NCI-H2171 treated with DMSO at 0.1 percent for 48 hours (cell line): ENCODE results near the gene PXYLP1.

Source experiments
- DNase-seq: peaks from one replicate; lab custom pipeline; 2025; lab: John Stamatoyannopoulos, UW

PXYLP1 gene

DNA sequence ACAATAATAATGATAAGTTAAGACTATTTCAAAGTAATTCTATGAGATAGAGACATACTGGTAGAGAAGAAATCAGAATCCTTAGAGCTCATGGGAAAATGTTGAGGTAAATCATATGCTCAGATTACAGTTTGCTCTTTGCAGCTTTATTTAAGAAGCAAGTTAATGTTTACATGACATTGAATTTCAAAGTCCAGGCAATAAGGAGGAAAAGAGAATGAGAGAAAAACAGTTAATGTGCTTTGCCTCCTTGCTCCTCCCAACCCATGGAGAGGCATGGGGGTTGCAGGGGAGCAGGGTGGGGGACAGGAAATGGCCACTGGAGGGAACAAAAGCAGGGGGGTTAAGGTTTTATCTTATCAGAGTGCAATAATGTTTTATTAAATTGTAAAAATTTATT lies 94.5 kb downstream of the PXYLP1 start:
- no peak for DNase-seq

- DNase-seq = no peak
Observed at GRCh38 chr3:141326626-141327025, 95.0 kb downstream of the PXYLP1 start.

- no peak for DNase-seq
Observed at GRCh38 chr3:141328286-141329166, 96.9 kb downstream of the PXYLP1 start.

DNA sequence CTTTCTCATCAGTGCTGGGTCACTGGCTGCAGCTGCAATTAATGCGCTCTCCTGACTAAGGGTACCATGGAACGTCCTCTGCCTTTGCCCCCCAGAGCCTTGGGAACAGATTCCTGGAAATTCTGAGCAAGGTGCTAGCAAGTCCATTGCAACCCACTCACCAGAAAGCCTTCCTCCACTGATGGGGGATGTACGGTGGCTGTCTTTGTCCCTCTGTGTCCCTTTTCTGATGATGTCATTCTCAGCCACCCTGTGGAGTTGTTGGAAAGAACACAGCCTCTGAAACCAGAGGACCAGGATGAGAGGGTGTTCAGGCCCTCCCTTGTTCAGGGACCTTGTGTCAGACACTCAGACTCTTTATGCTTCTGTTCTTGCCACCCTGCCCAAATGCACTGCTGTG lies 98.6 kb downstream of the PXYLP1 start:
- no peak for DNase-seq

DNA sequence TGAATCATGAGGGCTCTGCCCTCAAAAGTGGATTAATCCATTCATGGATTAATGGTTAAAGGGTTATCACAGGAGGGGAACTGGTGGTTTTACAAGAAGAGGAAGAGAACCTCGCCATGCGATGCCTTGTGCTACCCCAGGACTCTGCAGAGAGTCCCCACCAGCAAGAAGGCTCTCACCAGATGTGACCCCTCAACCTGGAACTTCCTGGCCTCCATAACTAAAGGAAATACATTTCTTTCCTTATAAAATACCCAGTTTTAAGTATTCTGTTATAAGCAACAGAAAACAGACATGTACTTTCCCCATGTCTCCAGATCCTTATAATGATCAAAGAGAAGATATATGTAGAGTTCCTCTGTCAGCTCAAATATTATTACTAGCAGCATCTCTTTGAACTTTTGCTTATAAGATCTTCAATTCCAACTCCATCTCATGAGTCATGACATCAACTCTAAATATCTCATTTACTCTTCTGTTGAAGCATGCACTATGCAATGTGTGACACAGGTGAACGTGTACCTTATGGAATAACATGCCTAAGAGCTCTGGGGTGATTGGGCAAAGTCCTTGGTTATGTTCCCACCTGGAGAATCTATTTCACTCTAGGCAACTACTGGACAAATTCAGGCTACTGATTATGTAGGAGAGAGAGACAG lies 99.2 kb downstream of the PXYLP1 start:
- no peak for DNase-seq

- DNase-seq = no peak
Observed at GRCh38 chr3:141331377-141332318, 100.0 kb downstream of the PXYLP1 start.

- DNase-seq = no peak
Observed at GRCh38 chr3:141332416-141332815, 100.8 kb downstream of the PXYLP1 start.

GRCh38 chr3:141333836-141334626 lies 102.4 kb downstream of the PXYLP1 start:
- no peak for DNase-seq

- DNase-seq = no peak
Observed at GRCh38 chr3:141334627-141335250, 103.1 kb downstream of the PXYLP1 start.

GRCh38 chr3:141335531-141336061 lies 104.0 kb downstream of the PXYLP1 start:
- no peak for DNase-seq

DNA sequence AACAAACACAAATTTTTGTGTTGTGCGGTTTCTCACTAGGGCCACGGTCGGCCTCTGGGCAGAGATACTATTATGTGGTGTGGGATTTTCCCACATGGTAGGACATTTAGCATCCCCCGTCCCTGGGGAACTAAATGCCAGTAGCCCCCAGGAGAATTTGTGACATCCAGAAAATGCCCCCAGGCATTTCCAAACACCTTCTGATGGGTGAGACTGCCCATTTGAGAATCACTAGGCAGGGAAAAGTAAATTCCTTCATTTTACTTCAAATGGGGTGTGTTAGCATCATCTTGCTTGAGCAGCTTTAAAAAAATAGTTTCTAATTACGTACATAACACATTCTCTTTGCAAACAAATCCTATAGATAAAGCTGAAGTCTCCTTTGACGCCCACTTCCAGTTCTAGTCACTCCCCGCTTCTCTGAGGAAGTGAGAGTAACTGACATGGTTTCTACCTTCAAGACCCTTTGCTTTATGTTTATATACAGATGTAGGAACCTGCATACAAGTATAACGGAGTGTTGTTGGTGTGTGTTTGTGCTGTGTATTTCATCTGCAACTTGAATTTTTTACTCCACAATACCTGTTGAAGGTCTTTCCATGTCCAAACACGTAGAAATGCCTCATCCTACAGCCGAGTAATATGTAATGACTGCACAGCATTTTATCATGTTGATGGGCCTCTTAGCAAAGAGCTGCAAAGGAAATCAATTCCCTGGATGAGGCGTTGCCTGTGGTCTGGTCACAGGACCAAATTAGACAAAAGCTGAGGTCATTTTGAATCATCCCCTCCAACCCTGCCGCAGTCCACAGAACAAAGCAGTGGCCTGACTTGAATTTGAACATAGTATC lies 105.3 kb downstream of the PXYLP1 start:
- DNase-seq = no peak

- no peak for DNase-seq
Observed at GRCh38 chr3:141337523-141337854, 105.9 kb downstream of the PXYLP1 start.

- no peak for DNase-seq
Observed at GRCh38 chr3:141337991-141338390, 106.4 kb downstream of the PXYLP1 start.

GRCh38 chr3:141338881-141339280 lies 107.3 kb downstream of the PXYLP1 start:
- no peak for DNase-seq

DNA sequence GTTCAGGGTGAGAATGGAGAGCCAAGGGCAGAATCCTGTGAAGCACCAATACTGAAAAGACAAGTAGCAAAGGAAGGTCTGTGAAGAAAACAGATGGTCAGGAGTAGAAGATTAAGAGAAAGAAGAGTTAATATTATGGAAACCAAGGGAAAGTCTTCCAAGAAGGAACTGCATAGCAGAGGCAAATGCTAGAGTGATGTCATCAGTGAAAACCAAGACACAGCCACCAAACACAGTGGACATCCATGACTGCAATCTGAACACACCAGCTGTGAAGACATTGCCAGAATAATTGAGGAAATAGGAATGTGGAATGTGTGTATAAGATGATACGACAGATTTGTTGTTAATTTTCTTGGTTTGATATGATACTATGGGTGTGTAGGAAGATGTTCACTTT lies 109.9 kb downstream of the PXYLP1 start:
- no peak for DNase-seq

- no peak for DNase-seq
Observed at GRCh38 chr3:141342386-141342785, 110.8 kb downstream of the PXYLP1 start.

GRCh38 chr3:141343077-141343476 lies 111.5 kb downstream of the PXYLP1 start:
- no peak for DNase-seq

DNA sequence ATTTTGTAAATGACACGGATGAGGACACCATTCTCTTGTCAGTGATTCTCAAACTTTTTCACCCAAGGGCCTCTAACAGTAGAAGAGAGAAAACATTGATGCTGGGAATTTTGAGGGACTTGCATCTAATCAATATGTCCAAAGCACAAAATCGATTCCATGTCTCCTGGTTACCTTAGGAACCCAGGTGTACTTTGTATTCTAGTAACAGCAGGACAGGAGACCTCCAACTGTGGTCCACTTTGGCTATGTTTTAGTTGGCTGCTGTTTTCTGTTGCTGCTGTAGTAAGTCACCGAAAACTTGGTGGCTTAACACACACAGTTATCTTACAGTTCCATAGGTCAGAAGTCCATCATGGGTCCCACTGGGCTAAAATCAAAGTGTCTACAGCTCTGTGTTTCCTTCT lies 112.2 kb downstream of the PXYLP1 start:
- no peak for DNase-seq
